Measurements from ENCODE around the gene ASIC2.
A peak's percentile ranks its signal among the peaks of the same experiment; 100 is the strongest.

Gene ASIC2

GRCh38 chr17:33151565-33151964 lies 141.5 kb downstream of the ASIC2 start:
- DNase-seq, result no peak

- no peak for DNase-seq
Observed at GRCh38 chr17:33145941-33146340, 147.2 kb downstream of the ASIC2 start.

- DNase-seq, result no peak
Observed at GRCh38 chr17:33144837-33145236, 148.3 kb downstream of the ASIC2 start.

GRCh38 chr17:33142705-33143299 lies 150.3 kb downstream of the ASIC2 start:
- DNase-seq, result no peak

- no peak for DNase-seq
Observed at GRCh38 chr17:33140413-33141099, 152.5 kb downstream of the ASIC2 start.

GRCh38 chr17:33138627-33139026 lies 154.5 kb downstream of the ASIC2 start:
- DNase-seq, result no peak

- DNase-seq, result no peak
Observed at GRCh38 chr17:33137426-33137825, 155.7 kb downstream of the ASIC2 start.

GRCh38 chr17:33135691-33136090 lies 157.4 kb downstream of the ASIC2 start:
- DNase-seq, result no peak

GRCh38 chr17:33131620-33132019 lies 161.5 kb downstream of the ASIC2 start:
- no peak for DNase-seq

- no peak for DNase-seq
Observed at GRCh38 chr17:33127706-33128105, 165.4 kb downstream of the ASIC2 start.

- DNase-seq, result no peak
Observed at GRCh38 chr17:33126086-33126485, 167.0 kb downstream of the ASIC2 start.

- no peak for DNase-seq
Observed at GRCh38 chr17:33125552-33125950, 167.5 kb downstream of the ASIC2 start.

- no peak for DNase-seq
Observed at GRCh38 chr17:33124871-33125551, 168.1 kb downstream of the ASIC2 start.

GRCh38 chr17:33124185-33124584 lies 168.9 kb downstream of the ASIC2 start:
- no peak for DNase-seq

GRCh38 chr17:33121756-33122155 lies 171.3 kb downstream of the ASIC2 start:
- DNase-seq, result no peak

GRCh38 chr17:33121272-33121671 lies 171.8 kb downstream of the ASIC2 start:
- no peak for DNase-seq

- DNase-seq, result no peak
Observed at GRCh38 chr17:33120103-33120502, 173.0 kb downstream of the ASIC2 start.

GRCh38 chr17:33118391-33119075 lies 174.6 kb downstream of the ASIC2 start:
- DNase-seq, result no peak

- DNase-seq, result peak; percentile 45
Observed at GRCh38 chr17:33116021-33116551, 177.0 kb downstream of the ASIC2 start.

- DNase-seq, result no peak
Observed at GRCh38 chr17:33115366-33115765, 177.7 kb downstream of the ASIC2 start.

GRCh38 chr17:33113991-33114370 lies 179.1 kb downstream of the ASIC2 start:
- no peak for DNase-seq

GRCh38 chr17:33113276-33113990 lies 179.7 kb downstream of the ASIC2 start:
- no peak for DNase-seq

GRCh38 chr17:33112763-33113162 lies 180.3 kb downstream of the ASIC2 start:
- peak; percentile 12 for DNase-seq
